Stimulated activated CD4-positive, alpha-beta T cell treated with anti-CD3 and anti-CD28 coated beads, Interleukin-1b, Interleukin-23, amount 100 ng/mL, for 4 hours (primary cell): ENCODE results near the gene AKAP13.

Experiments used
- DNase-seq, 2 donors: peaks; one replicate each; pipeline ENCODE4 v3.0.0-alpha.2; 2020; ENCODE audit warnings: low read depth in 2 of 2

AKAP13 gene

DNA sequence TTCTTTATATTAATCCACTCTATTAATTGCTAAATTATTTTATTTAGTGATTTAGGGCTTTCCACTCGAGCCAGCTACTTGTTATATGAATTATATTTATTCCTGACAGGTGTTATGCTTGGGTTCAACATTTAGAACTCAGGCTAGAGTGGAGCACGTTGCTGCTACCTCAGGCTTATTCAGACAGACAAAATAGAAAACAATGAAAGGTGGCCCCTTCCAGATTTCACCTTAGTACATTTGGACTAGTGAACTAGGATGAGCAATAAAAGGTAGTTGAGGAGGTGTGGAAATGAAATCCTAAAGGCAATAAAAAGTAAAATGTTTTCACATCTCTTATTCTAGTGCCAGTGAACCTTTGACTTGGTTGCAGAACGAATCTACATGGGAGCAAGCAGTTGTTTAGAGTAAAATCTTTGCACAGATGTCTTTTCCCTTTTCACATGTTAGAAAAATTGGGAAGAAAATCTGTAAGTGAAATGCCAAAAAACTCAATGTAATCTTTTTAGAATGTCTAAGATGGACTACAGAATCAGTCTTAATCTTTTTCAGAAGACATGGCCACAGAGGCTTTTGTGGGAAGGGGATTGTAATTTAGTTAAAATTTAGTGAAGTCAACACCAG, 63.8 kb downstream of the AKAP13 start:
- no peak for DNase-seq

DNA sequence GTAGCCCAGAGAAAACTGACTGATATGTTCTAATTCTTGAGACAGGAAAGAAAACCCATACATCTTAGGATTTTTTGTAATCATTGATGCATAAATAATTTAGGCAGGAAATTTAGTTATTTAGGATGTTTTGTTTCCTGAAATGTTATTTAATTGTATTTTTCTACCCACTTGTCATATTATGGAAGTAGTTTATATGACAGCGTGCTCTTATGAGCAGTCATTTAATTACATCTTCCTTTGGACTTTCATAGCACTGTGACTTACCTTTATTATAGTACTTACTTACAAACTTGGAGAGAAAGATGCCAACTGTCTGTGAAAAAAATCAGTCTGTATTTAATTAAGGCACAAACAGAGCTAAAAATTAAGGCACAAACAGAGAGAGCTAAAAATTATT, 65.0 kb downstream of the AKAP13 start:
- DNase-seq = no peak

DNA sequence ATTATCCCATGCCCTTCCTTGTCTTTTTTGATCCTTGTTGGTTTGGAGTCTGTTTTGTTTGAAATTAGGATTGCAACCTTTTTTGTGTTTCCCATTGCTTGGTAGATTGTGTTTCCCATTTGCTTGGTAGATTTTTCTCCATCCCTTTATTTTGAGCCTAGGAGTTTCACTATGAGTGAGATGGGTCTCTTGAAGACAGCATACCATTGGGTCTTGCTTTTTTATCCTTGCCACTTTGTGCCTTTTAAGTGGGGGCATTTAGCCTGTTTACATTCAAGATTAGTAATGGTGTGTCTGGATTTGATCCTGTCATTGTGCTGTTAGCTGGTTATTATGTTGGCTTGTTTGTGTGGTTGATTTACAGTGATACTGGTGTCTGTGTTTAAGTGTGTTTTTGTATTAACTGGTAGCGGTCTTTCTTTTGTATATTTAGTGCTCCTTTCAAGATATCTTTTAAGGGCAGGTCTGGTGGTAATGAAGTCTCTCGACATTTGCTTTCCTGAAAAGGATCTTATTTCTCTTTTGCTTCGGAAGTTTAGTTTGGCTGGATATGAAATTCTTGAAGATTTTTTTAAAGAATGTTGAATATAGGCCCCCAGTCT, 70.8 kb downstream of the AKAP13 start:
- DNase-seq = no peak

DNA sequence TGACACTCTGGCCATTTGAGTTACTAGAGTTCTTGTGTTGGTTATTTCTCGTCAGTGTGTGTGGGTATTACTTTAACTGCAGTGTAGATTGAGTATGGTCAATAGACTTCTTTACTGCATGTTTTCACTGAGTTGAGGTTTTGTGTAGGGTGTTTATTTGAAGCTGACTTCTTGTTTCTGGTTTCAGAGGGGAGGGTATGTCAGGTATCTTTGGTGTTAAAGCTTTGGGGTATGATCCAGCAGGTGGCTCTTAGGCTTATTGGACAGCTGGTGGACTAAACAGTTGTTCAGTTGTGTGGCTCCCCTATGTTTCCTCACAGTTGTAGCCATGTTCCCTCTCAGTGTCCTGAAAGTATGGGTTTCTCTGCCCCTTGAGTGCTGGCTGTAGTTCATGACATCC, 72.0 kb downstream of the AKAP13 start:
- DNase-seq = no peak

DNA sequence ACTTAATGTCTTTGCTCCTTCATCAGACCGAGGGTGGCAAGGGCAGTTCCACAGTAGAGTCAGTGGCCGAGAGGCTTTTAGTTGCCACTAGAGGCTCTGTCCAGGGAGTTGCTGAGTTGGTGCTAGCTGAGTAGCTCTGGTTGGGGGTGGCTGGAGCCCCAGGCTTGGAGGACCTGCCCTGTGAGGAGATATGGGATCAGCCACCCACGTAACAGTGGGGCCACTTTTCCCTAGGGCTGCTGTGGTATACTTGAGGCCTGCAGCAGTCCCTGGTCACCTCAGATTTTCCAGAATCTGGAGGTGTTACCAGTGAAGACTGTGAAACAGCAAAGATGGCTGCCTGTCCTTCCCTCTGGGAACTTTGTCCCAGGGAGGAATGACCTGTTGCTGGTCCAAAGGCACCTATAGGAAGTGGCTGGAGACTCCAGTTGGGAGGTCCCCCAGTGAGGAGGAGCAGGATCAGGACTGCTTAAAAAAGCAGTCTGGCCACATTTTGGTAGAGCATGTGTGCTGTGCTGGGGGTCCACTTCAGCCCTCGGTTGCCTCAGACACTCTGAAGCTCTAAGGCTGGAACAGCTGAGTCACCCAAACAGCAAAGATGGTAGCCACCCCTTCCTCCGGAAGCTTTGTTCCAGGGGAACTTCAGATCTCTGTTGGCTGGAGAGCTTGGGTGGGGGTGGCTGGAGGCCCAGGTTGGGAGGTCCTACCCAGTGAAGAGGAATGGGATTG, 72.9 kb downstream of the AKAP13 start:
- no peak for DNase-seq

DNA sequence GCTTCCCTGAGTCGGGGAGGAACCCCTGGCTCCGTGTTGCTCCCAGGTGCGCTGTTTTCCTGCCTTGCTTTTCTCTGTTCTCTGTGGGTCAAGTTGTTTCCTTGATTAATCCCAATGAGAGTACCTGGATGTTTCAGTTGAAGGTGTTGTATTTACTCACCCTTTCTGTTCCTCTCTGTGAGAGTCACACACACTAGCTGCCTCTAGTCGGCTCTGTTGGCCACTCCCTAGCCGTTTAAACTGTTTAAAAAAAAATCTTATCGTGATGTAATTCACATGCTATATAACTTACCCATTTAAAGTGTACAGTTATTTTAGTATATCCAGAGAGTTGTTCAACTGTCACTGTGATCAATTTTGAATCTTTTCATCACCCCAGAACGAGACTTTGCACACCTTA, 74.0 kb downstream of the AKAP13 start:
- no peak for DNase-seq

DNA sequence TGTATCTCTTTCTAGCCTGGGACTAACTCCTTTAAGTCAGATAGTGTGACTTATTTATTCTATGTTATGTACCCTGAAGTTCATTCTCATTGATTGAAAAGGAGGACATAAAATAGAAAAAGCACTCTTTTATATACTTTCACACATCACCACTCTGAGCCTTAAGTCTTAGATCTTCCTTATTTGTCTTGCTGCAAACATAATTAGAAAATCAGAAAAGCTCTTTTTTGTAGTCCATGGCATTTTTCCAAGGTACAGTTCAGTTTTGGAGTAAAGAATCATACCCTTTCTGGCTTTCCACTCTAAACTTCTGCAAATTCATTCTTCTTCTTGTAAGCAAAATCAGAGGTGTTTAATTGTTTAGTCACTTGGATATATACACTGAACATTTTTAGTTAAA, 75.5 kb downstream of the AKAP13 start:
- DNase-seq = no peak

DNA sequence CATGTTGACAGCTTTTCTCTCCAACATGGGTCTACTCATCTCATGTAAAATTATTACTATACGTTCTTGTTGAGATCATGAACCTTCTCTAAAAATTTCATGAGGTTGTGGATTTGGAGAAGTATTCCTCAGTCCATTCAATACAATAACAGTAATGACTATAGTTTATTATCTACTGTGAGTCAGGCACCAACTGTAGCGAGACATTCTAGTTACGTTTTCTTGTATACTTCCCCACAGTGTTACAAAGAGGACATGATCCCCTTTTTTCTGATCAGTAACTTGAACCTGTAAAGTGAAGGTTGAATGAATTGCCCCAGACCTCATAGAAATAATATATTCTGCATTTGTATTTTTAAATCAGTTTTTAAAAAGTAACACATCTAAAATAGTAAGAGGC, 76.4 kb downstream of the AKAP13 start:
- DNase-seq = no peak

DNA sequence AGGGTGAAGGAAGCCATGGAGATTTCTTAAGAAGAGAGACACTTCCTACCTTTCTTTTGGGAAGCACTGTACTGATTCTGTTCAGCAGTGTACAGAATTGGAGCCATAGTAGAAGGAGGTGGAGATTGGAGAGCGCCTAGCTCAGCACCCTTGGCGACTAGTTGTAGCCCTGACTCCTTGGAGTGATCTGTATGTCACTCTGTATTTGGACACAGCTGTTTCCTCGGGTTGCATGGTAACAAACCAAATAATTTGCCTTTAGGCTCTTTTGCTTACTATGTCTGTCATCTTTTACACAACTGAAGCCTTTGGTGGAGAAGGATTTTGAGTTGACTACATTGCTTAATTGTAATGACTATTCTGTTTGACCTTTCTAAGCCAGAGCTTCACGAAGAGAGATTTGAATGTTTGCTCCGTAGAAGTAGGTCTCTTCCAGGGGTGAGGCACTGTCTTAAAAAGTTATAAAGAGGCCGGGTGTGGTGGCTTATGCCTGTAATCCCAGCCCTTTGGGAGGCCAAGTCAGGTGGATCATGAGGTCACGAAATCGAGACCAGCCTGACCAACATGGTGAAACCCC, 77.1 kb downstream of the AKAP13 start:
- DNase-seq = no peak

DNA sequence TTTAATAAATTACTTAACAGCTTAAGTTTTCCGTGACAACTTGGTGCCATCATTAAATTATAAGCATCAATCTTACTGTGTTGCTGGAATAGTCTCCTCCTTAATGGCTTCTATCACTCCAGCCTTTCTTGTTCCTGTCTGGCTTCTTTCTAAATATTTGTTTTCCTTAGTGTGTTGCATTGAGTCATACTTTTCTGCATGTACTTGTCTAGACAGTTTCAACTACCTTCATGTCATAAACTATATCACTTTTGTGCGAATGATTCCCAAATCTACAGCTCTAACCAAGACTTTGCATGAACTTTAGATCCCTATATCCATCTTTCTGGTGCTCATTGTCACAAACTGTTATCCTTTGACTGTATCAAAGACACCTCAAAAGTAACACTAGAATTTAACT, 78.4 kb downstream of the AKAP13 start:
- no peak for DNase-seq

DNA sequence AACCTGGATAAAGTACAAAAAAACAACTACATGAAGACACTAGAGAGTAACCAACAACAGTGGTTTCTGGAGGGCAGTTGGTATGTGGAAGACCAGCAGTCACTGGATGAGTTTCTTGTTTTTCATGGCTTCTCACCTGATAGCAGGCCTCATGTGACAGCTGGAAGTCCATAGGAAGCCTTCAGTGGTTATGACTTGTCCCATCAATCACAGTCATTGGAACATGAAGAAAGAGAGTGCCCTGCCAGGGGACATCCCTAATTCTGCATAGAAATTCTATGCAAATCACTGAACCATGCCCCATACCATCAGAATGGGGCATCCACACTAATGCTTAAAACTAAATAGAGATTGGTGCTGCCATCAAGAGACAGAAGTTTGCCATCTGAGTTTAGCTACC, 81.6 kb downstream of the AKAP13 start:
- DNase-seq = no peak

DNA sequence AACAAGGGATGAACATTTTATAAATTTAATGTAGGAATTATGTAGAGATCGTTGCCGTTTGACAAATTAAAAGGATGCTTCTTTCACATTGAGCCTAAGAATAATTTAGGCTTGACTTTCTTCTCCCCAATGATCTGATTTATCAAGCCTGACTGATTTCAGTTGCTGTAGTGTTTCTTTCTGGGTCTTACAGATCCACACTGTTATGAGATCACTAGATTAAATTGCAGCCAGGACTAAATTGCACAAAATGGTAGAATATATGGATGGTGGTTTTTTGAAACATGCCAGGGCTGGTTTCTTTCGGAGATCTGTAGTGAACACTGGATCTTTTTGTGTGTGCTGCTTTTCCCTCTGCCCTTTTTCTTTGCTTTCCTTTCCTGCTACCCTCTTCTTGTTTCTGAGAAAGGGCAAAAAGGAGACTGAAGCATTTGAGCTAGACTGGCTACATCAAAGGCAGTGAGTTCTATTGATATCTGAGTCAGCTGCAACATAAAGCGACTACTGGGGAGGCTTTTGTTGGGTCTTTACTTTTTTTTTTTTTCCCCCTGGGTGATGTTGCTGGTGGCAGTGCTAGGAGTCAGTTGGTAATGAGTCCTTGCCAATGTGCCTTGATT, 83.0 kb downstream of the AKAP13 start:
- DNase-seq = no peak

DNA sequence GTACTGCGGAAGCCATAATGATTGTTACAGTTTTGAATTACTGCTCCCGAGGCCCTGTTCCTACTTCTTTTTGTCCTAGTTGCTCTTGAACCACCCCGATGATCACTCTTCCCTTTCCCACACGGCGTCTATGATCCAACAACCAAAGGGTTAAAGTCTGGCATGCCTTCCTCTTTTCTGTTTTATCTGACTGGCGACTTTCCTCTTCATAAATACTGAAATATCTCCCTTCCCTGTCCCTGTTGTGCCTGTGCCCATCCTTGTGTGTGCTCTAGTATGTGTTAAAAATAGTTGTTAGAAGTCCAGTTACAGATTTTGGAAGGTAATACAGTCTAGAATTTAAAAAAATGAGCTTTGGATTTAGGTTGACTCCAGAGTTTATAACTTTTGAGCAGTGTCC, 83.6 kb downstream of the AKAP13 start:
- no peak for DNase-seq

DNA sequence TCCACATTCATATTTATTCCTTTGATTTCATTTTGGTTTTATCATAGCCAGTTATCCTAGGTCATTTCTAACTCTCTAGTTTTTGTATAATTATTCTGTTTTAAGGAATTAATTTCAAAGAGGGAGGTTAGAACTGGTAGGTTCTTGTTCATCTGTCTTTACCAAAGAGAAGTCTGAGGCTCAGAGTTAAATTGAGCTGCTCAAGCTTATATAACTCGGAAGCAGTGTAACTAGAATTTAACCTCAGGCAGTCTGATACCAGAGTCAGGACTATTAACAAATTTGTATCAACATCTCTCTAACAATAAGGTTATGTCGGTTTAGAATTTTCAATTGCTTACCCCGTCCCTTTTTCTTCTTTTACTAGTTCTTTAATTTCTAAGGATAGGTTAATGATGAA, 84.1 kb downstream of the AKAP13 start:
- DNase-seq = no peak

DNA sequence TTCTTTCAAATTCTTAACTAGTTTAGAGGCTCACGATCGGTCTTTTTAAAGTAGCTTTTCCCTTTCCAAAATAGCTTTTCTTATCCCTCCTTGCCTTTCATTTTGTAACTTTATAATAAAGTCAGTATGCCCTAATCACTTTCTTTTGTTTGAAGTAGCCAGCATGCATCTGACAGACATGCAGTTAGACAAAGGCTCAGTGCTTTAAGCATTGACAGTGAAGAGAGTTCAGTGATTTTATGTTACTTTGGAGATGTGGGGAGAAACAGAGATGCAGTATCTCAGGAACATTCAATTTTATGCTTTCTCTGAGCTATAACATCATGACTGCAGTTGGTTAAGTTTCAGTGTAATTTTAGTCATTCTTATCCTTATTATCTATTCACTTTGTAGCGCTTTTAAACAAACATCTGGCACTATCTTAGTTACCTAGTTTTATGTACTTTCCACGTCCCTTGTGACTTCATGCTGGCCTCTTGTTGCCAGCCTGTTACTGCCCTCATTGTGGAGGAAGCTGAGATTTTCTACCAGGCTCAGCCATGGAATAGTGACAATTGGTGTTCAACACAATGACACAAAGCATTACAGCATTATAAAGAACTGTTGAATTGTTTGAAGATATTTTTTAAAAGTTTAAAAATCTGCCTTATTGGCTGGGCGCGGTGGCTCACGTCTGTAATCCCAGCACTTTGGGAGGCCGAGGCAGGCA, 90.3 kb downstream of the AKAP13 start:
- no peak for DNase-seq

DNA sequence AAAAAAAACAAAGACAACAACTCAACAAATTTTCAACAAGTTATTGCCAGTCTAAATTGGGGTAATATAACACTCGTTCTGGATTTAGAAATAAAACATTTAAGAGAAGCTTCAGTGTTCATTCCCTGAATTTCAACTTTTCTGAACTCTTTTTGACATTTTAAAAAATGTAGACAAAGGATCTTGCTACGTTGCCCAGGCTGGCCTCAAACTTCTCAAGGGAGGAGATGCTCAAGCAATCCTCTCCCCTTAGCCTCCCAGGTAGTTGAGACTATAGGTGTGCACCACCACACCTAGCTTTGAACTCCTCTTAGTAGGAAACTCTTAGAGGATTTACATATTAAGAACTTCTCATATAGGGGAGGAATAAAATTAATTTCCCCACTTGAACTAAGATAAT, 91.9 kb downstream of the AKAP13 start:
- DNase-seq = no peak

DNA sequence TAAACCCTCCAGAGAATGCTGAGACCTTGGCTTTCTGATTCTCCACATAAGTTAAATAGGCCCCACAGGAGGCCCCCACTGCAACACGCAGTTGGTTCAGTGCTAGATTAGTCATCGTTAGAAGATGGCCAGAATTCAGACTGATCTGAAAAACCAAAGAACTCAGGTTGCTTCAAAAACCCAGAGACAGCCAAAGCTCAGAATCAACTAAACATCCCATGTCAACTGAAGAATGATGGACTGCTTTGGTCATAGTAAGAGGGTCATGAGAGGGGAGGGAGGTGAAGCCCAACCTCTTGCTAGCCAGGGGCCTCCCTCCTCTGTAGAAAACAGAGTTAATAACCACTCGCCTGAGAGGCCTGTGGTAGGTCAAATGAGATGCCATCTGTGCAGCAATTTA, 93.1 kb downstream of the AKAP13 start:
- no peak for DNase-seq

DNA sequence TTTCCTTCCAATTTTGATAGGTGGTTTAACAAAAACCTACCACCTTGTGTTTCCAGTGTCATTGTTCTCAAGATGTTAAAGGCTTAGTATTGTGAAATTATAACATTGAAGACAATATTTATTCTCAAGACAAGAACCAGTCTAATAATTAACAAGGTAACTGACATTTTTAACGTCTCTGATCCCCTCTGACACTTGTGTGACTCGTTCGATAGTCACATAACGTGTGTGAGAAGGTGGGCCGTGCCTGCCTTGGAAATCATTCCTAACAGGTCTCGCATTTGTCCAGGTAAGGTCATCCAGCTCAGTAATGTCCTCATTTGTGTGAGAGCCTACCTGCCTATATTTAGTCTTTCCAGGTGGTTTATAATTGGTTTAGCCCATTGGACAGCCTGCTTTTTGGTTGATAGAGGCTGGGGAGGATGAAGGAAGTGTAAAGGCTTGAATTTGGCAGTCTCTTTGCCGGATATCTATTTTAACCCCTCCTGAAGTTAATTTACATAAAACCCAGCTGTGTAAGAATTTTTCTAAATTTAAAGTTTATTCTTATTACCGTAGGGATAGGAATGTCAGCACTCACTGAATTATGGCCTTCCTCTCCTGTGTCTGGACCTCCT, 94.4 kb downstream of the AKAP13 start:
- DNase-seq = no peak

DNA sequence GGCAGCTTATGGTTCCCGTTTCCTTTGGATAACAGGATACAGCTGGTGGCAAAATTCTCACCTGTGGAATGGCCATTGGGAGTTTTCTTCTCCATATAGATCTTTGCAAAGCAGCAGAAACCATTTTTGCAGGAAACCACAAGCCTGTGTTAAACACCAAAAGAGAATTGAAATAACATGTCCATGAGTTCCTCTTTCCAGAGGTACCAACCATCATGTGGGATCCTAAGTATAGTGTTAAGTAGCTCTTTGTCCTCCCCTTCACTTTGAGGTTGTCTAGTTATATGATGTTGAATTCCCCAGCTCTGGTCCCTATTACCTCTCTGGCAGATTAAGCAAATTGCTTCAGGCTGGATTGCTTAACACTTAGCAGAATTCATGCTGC, 94.9 kb downstream of the AKAP13 start:
- DNase-seq = no peak

DNA sequence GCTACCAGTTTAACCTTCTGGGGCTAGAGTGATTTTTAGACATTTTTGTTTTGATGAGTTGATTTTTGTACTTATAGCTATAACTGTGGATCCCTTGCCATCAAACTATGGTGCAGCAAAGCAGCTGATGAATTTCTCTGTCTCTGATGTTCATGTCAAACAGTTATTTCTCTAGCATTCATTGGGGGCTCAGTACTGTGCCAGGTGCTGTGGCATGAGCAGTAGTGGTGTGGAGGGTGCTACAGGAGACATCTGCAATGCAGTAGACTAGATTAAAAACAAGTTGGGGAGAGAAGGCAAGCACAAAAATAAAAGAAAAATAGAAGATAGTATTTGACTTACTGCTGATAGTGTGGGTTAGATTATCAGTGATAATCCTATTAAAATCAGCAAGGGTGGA, 95.3 kb downstream of the AKAP13 start:
- no peak for DNase-seq

DNA sequence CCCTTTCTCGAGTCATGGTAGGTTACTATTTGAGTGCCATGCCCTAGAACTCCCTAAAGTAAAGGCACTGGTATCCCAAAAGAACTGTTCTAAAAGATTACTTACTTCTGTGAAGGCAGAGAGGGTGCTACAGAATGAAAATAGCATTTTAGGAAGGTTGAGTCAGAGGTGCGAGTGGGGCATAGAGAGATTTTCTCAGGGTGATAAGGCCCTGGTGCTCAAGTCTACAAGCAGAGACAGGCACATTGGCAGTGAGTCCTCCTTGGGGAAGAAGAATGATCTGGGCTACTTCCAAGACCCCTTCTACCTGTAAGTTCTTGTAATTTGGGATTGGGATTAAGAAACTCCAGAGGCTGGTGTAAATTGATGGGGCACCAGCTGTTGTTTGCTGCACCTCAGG, 96.7 kb downstream of the AKAP13 start:
- DNase-seq = no peak

DNA sequence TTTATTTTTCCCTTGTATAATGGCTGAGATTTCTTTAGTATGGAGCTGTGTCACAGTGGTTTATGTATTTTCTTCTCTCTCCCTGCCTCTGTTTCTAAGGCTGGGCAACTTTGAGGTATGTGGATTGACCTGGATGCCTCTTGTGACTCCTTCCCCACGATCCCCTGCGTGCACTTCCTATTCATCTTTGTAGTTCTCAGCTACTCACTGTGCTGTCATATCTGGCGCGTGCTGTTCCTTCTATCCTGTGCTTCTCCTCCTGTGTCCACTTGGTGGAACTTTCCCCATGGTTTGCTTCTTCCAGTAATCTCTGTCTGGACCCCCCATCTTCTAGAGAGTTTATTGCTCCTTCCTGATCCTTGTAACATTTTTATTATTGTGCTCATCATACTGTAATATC, 97.3 kb downstream of the AKAP13 start:
- no peak for DNase-seq
